Measurements from ENCODE around the gene SDCBP2.

- TF ChIP-seq CTCF (IDR thresholded peaks at IDR 0.05; ENCODE audit: low read depth, low read length): no peak
- no peak for TF ChIP-seq EZH2phosphoT487 (IDR thresholded peaks at IDR 0.05; ENCODE audit: low read depth)
These were observed 61.8 kb downstream of the SDCBP2 start for GRCh38 chr20:1267161-1267560.

Measured in OCI-LY3 (cell line).